Lung microvascular endothelial cell (primary cell): ENCODE results near the gene EID3. TPM values are rescaled to one million over a fixed set of nuclear protein-coding genes. Genes with fewer than 3 reads are reported as not detected.

Experiments
- DNase-seq, 2 donors: peaks; one replicate each; pipeline versions ENCODE4 v3.0.0 to v3.0.0-alpha.2; 2010; ENCODE audit warnings: low read depth in 2 of 2
- total RNA-seq: library from RNA; depleted of rRNA; stranded (reverse); fragments of >200 nt; gene quantifications from 2 replicates; pipeline ENCODE4 v1.2.1, GENCODE V29; 2014

The EID3 gene
- total RNA-seq, 1 donor from 2014 or later, result 2.4 TPM

- DNase-seq, result no peak
These were observed 31.0 kb downstream of the EID3 start for GRCh38 chr12:104334581-104334980.

DNA sequence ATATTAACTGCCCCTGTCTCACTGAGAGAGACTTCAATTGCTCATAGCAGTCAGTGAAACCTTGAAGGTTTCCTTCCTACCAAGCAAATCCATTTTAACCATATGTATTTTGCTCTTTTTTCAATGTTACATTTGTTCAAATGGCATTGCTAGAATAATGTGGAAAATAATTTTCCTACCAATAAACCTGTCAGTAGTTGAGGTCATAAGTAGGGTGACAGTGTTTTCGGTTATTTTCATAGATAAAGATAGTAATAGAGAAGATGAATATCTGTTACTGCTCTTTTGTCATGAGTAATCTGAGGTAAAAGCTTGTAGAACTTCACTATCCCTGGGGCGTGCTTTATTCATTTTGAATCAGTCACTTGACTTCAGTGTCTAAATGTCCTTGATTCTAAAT is 32.6 kb downstream of the EID3 start:
- peak in 1 of 2 donors; percentile 41 for DNase-seq

GRCh38 chr12:104337030-104337558 is 33.6 kb downstream of the EID3 start:
- DNase-seq, result no peak

DNA sequence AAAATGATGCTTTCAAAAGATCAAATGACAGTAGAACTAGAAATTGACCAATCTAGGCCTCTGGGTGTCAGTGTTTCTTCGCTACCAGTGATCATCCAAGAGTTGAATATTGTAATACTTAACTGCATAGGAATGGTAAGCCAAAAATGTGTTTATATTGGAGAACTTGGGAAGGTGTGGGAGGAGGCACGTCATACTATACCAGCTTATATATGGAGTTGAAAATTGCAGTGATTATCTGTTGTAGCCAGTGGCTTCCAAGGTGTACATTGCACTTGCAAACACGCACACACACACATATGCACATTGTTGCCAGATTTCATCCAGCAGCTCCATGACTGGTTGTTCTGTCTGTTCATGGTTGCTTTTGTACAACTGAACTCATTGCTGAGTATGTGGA is 36.1 kb downstream of the EID3 start:
- DNase-seq, result no peak

DNA sequence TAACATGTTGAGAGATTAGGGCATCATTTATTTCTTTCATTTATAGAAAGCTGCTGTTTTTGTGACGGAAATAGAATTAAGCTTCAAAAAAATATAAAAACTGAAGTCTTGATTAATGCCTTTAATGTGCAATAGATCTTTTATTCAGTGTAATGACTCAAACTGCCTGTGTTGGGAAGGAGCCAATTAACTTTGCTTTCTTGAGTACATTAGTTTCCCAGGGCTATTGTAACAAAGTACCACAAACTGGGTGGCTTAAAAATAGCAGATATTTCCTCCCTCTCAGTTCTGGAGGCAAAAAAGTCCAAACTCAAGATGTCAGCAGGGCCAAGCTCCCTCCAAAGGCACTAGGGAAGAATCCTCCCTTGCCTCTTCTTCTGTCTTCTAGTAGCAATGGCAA is 36.6 kb downstream of the EID3 start:
- DNase-seq, result peak in 1 of 2 donors; percentile 44

DNA sequence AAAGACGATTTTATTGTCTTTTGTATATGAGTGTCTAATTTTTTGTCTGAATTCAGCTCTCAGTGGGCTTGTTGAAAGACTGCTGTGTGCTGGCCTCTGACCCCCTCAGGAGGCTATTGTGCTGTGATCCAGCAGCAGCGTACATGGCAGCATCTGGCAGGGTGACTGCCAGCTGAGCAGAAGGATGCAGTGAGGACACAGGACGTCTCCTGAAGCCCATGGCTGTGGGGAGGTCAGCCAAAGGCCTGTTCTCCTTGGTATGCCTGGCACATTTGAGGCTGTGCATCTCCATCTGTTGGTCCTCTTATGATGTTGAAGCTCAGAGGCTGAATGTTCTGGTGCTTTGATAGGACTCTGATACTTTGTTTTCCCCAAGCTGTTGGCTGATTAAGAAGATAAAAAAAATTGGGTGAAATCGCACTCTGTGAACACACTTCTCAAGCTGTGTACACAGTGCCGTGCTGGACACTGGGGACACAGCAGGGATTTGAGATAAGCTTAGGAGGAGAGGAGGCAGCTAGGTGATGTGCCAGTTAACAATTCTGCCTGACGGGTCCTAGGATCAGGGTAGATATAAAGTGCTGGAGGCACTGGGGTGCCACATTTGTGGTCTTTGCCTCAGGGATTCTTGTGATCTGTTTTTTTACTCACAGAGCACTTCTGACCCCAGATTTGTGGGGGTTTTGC is 37.5 kb downstream of the EID3 start:
- no peak for DNase-seq

GRCh38 chr12:104342147-104342546 is 38.6 kb downstream of the EID3 start:
- no peak for DNase-seq

- no peak for DNase-seq
These were observed 39.2 kb downstream of the EID3 start for GRCh38 chr12:104342635-104343249.

- DNase-seq, result no peak
These were observed 41.1 kb downstream of the EID3 start for GRCh38 chr12:104344682-104345081.

DNA sequence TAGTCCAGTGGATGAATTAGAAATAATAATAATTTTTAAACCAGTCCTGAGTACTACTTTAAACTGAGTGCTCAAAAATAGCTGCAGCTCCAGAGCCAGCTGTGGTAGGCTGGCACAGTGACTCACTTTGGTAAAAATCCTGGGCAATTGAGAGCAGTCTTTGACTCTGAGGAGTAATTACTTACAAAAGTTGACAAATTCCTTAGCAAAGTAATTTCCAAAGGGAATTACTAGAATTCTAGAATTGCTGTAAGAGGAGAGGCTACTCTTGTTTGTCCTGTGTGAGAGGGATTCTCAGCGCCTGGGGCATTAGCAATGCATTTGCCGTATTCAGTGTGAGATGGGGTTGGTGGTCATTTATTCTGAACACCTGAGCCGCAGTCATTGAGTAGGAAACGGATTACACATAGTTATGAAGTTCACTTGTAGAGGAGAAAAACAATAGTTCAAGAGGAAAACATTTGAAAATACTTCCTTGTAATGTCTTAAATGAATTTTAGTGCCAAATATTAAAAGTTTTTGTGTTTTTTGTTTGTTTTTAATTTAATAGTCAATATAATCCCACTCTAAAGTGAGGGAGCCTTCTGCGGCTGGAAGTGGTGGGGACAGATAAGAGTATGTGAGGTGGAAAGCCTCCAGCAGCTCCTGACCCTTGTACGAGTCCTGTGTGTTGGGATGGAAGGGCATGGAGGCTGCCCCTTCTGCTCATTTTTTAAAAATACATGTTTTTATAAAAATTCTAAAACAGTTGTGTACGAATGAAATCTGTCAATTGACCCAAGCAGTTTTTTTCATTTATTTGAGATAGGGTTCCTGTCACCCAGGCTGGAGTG is 41.9 kb downstream of the EID3 start:
- no peak for DNase-seq

DNA sequence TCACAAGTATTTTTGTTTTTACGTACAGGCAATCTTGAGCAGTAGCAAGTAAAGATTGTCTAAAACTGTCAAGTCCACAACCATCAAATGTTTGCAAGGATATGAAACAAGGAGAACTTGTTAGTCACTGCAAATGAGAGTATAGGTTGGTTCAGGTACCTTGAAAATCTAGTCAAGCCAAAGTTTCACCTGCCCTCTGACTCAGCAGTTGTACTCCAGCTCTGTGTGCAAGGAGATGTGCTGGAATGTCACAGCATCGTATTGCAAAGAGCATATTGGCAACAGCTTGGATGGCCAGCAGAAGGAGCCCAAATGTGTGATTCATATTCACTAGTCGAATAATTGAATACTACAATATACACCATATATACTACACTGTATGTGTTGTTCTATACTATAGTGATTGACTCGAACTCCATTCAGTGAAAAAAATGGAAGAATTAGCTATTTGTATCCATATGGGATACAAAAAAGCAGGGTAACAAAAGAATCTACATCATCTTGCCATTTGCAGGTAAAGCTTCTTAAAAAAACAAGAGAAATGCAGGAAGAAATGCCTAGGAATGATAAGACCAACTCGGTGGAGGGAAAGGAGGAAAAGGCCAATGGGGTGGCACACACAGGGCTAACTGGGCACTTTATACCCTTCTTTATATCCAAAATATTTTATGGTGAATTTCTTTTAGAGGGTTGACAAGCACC is 44.0 kb downstream of the EID3 start:
- no peak for DNase-seq

DNA sequence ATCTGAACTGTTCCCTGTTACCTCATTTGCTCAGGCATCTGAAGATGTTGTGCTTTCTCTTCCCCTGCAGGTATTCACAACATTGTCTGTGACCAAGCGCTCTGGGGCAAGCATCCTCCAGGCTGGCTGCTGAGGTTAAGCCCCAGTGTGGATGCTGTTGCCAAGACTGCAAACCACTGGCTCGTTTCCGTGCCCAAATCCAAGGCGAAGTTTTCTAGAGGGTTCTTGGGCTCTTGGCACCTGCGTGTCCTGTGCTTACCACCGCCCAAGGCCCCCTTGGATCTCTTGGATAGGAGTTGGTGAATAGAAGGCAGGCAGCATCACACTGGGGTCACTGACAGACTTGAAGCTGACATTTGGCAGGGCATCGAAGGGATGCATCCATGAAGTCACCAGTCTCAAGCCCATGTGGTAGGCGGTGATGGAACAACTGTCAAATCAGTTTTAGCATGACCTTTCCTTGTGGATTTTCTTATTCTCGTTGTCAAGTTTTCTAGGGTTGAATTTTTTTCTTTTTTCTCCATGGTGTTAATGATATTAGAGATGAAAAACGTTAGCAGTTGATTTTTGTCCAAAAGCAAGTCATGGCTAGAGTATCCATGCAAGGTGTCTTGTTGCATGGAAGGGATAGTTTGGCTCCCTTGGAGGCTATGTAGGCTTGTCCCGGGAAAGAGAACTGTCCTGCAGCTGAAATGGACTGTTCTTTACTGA is 44.9 kb downstream of the EID3 start:
- no peak for DNase-seq

DNA sequence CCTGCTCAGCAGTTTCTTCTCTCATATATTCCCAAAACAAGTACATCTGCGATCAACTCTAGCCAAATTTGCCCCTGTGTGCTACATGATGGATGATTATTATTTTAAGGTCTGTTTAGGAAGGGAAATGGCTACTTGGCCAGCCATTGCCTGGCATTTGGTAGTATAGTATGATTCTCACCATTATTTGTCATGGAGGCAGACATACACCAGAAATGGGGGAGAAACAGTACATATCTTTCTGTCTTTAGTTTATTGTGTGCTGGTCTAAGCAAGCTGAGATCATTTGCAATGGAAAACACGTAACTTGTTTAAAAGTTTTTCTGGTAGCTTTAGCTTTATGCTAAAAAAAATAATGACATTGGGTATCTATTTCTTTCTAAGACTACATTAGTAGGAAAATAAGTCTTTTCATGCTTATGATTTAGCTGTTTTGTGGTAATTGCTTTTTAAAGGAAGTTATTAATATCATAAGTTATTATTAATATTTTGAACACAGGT is 45.5 kb downstream of the EID3 start:
- no peak for DNase-seq

GRCh38 chr12:104350211-104351056 is 46.9 kb downstream of the EID3 start:
- no peak for DNase-seq

GRCh38 chr12:104351057-104351983 is 47.8 kb downstream of the EID3 start:
- no peak for DNase-seq

DNA sequence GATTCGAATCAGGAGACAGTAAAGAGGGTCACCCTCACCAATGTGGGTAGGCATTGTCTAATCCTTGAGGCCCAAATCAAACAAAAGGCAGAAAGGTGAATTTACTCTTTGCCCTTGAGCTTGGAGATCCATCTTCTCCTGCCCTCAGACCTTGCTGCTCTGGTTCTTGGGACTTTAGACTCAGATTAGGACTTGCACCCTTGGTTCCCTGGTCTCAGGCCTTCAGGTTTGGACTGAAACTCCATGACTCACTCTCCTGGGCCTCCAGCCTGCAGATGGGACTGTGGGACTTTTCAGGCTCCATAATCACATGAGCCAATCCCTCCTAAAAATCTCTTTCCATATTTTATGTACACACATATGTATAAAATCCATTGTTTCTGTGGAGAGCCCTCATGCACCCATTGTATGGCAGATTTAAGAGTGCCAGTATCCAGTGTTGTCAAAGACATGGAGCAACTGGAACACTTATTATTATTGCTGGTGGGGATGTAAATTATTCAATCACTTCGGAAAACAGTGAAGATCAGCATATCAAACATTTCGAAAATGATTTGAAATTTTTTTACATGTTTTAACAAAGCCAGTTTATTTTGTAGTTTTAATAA is 48.7 kb downstream of the EID3 start:
- no peak for DNase-seq

DNA sequence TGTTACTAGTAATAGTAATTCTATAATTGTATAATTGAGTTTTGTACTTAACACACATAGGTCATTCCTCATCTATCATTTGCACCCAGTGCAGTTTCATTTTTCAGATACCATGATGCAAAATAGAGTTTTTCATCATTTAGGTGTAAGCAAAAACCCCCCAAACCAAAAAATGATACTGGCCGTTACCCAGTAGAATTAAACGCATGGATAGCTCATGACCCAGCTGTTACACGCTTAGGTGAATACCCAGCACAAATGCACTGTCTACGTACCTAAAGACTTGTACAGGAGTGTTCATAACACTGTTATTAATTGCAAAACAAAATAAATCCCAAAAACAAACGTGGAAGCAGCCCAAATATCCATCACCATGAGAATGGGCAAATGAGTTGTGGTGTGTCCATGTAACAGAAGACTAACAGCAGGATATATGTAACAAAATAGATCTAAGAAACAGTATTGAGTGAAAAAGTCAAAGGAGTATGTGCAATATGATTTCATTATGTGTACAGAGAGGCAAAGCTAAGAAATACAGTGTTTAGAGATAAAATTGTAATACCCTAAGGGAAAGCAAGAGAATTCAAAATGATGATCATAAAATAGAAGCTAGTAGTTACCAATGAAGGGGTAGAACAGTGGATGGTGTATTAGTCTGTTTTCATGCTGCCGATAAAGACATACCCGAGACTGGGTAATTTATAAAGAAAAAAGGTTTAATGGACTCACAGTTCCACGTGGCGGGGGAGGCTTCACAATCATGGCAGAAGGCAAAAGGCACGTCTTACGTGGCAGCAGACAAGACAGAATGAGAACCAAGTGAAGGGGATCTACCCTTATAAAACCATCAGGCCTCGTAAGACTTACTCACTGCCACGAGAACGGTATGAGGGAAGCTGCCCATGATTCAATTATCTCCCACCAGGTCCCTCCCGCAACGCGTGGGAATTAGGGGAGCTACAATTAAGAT is 49.8 kb downstream of the EID3 start:
- DNase-seq, result no peak
